KMS-11 (cell line): Measurements from ENCODE around the gene LIN7C.

ENCODE experiments used
- H2AFZ ChIP-seq: fragments of 200-600 bp; sonication (generic); 2 replicates; pipeline ENCODE4 v1.6.1; 2016; ENCODE audit warnings: antibody characterized with exemption, mixed run types, low read depth
- H3K27ac ChIP-seq: fragments of 200-600 bp; sonication (generic); 2 replicates; pipeline ENCODE4 v1.6.1; 2016; ENCODE audit warnings: mild to moderate bottlenecking, mixed run types
- H3K27me3 ChIP-seq: fragments of 200-600 bp; sonication (generic); 2 replicates; pipeline ENCODE4 v1.6.1; 2017; ENCODE audit warnings: mild to moderate bottlenecking, low read depth, mixed run types, moderate library complexity; ENCODE audit not compliant: insufficient read depth
- H3K36me3 ChIP-seq: fragments of 200-600 bp; sonication (generic); 2 replicates; pipeline ENCODE4 v1.6.1; 2017; ENCODE audit warnings: mild to moderate bottlenecking, mixed run types; ENCODE audit not compliant: insufficient read depth
- H3K4me1 ChIP-seq: fragments of 200-600 bp; sonication (generic); 2 replicates; pipeline ENCODE4 v1.6.1; 2016; ENCODE audit warnings: mild to moderate bottlenecking, low read depth, mixed run types; ENCODE audit not compliant: poor library complexity, severe bottlenecking
- H3K4me2 ChIP-seq: fragments of 200-600 bp; sonication (generic); 2 replicates; pipeline ENCODE4 v1.7.0; 2016; ENCODE audit warnings: mild to moderate bottlenecking, mixed run types
- H3K4me3 ChIP-seq: fragments of 200-600 bp; sonication (generic); IDR thresholded peaks from 2 replicates; pipeline ENCODE4 v1.6.1; 2017; ENCODE audit warnings: low read depth, low read length, mixed read lengths; ENCODE audit not compliant: insufficient read depth
- H3K79me2 ChIP-seq: fragments of 200-600 bp; sonication (generic); 2 replicates; pipeline ENCODE4 v1.6.1; 2016; ENCODE audit warnings: low read depth, mixed run types; ENCODE audit not compliant: insufficient read depth
- H3K9ac ChIP-seq: fragments of 200-600 bp; sonication (generic); 2 replicates; pipeline ENCODE4 v1.6.1; 2016; ENCODE audit warnings: mild to moderate bottlenecking, mixed run types
- H4K20me1 ChIP-seq: fragments of 200-600 bp; sonication (generic); 2 replicates; pipeline ENCODE4 v1.6.1; 2016; ENCODE audit warnings: mild to moderate bottlenecking, mixed run types; ENCODE audit not compliant: insufficient read depth
- TF ChIP-seq, protein P1 (sequence below): fragments of 200-600 bp; sonication (generic); conservative IDR thresholded peaks from 2 replicates; pipeline ENCODE4 v1.6.1; 2017; ENCODE audit warnings: low read depth, mild to moderate bottlenecking, antibody characterized with exemption, low read length, moderate library complexity, mixed read lengths

The LIN7C gene

DNA sequence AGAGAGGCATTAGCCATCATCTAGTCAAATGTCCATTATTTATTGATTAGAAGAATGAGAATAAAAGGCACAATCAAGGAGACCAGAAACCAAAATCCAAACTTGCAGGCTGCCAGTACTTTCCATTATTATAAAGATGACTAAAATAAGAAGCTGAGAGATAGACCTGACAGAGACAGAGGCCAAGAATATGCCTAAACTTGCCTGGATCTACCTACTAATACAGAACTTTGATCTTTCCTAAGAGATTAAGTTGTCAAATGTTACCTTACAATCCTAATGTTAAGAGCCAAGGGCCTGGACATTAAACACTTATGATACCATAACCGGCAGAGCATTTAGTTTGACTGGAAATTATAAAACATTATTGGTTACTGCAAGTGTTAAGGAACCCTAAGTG, 40.2 kb downstream of the LIN7C start:
- Histone ChIP-seq H3K9ac (no peak overlapping the region), H3K4me3 (no peak overlapping the region), H3K4me2 (no peak overlapping the region), H4K20me1 (no peaks in the 10 kb centered on the region), H3K27ac (no peak overlapping the region), H3K27me3 (no peaks in the 10 kb centered on the region), H3K79me2 (peaks cover 33% of the 10 kb centered on the region; the same call in 1 of the 2 replicates), H3K4me1 (peaks cover 17% of the 10 kb centered on the region), H2AFZ (no peak overlapping the region), H3K36me3 (no peaks in the 10 kb centered on the region)
- TF ChIP-seq, protein P1, sequence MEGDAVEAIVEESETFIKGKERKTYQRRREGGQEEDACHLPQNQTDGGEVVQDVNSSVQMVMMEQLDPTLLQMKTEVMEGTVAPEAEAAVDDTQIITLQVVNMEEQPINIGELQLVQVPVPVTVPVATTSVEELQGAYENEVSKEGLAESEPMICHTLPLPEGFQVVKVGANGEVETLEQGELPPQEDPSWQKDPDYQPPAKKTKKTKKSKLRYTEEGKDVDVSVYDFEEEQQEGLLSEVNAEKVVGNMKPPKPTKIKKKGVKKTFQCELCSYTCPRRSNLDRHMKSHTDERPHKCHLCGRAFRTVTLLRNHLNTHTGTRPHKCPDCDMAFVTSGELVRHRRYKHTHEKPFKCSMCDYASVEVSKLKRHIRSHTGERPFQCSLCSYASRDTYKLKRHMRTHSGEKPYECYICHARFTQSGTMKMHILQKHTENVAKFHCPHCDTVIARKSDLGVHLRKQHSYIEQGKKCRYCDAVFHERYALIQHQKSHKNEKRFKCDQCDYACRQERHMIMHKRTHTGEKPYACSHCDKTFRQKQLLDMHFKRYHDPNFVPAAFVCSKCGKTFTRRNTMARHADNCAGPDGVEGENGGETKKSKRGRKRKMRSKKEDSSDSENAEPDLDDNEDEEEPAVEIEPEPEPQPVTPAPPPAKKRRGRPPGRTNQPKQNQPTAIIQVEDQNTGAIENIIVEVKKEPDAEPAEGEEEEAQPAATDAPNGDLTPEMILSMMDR = no peak

DNA sequence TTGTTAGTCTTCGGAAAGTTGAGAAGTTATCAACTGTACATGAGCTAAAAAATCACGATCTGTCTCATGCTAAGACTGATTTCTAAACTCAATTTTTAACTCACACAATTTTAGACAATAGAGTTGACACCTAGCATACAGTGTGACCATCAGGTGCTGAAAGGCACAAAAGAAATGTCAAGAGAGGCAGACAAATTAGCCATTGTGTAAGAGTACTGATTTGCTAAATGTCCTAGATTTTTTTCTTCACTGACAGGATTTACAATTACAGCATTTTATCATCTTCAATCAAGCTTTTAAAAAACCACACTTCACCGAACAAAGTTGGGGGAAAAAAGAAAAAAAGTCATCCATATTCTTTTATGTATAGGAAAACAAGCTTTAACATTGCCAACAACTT, 40.9 kb downstream of the LIN7C start:
- Histone ChIP-seq H3K4me3 (no peak overlapping the region), H4K20me1 (no peaks in the 10 kb centered on the region), H3K9ac (no peak overlapping the region), H3K79me2 (peaks cover 32% of the 10 kb centered on the region; the same call in 1 of the 2 replicates), H3K4me2 (no peak overlapping the region), H3K4me1 (peaks cover 13% of the 10 kb centered on the region), H3K27me3 (no peaks in the 10 kb centered on the region), H3K36me3 (no peaks in the 10 kb centered on the region), H2AFZ (no peak overlapping the region), H3K27ac (no peak overlapping the region)
- TF ChIP-seq, protein P1 = no peak

DNA sequence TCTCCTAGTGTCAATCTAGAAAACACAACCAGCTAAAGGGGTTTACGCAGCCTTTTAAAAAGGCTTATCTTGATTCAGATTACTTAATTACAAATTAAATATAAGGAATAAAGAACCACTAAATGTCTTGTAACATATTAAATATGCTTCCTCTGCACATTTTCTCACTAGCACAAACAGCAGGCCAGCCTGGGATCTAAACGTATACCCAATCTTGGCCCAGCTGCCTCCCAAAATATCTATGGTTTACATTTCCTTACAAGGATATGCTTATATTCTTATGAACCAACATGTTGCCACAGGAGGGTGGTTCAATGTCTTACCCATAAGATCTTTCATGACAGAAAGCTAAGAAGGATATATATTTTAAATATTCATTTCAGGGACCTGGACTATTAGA, 41.7 kb downstream of the LIN7C start:
- Histone ChIP-seq H4K20me1 (no peaks in the 10 kb centered on the region), H2AFZ (no peak overlapping the region), H3K9ac (no peak overlapping the region), H3K4me2 (no peak overlapping the region), H3K79me2 (peaks cover 24% of the 10 kb centered on the region; the same call in 1 of the 2 replicates), H3K4me1 (peaks cover 6% of the 10 kb centered on the region), H3K27me3 (no peaks in the 10 kb centered on the region), H3K36me3 (no peaks in the 10 kb centered on the region), H3K4me3 (no peak overlapping the region), H3K27ac (no peak overlapping the region)
- TF ChIP-seq, protein P1 = no peak

DNA sequence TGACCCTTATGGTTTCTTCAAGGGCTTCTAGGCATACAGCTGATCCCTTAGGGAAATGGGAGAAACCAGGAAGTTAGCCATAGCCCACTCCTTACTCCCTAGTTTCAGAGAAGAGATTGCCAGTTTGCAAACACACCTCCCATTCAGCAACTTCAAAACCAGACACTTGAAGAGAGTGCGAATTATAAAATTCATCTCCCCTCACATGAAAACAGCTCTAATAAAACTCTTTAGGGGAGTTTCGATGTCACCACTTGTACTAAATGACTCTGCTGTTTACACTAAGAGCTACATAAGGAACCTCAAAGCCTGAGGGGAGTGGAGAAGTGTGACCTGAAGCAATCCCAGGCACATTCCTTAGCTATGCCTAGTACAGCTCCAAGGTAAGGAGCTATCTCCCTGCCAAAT, 42.3 kb downstream of the LIN7C start:
- Histone ChIP-seq H3K27me3 (no peaks in the 10 kb centered on the region), H3K4me2 (no peak overlapping the region), H3K36me3 (no peaks in the 10 kb centered on the region), H3K9ac (no peak overlapping the region), H3K4me3 (no peak overlapping the region), H3K79me2 (peaks cover 18% of the 10 kb centered on the region; the same call in 1 of the 2 replicates), H3K27ac (no peak overlapping the region), H3K4me1 (no peaks in the 10 kb centered on the region), H2AFZ (no peak overlapping the region), H4K20me1 (no peaks in the 10 kb centered on the region)
- TF ChIP-seq, protein P1 = no peak
